GM23338 (cell line): ENCODE measurements around the gene CYLC2. TPM values are rescaled to one million over a fixed set of nuclear protein-coding genes. Genes with fewer than 3 reads are reported as not detected.

Experiments
- ATAC-seq: fragments of 200-7000 bp; cut with Tn5 transposase; 3 replicates; pipeline ENCODE4 v1.9.1; 2020
- DNase-seq: peaks from one replicate; pipeline ENCODE4 v3.0.0-alpha.2; 2015; ENCODE audit warnings: low spot score
- H2AFZ ChIP-seq: fragments of 200-600 bp; sonication (generic); 2 replicates; pipeline ENCODE4 v1.8.0; 2016; ENCODE audit warnings: antibody characterized with exemption, mild to moderate bottlenecking, moderate library complexity
- H3F3A ChIP-seq: fragments of 200-600 bp; sonication (generic); replicated peaks from 2 replicates; pipeline ENCODE4 v1.8.0; 2017; ENCODE audit warnings: antibody characterized with exemption, mixed run types, low read depth
- H3K27ac ChIP-seq: fragments of 200-600 bp; sonication (generic); 2 replicates; pipeline ENCODE4 v1.6.1; 2016; ENCODE audit warnings: low read depth
- H3K27me3 ChIP-seq: fragments of 200-600 bp; sonication (generic); 2 replicates; pipeline ENCODE4 v1.8.0; 2016; ENCODE audit warnings: mild to moderate bottlenecking, mixed run types, moderate library complexity; ENCODE audit not compliant: insufficient read depth
- H3K36me3 ChIP-seq: fragments of 200-600 bp; sonication (generic); 2 replicates; pipeline ENCODE4 v1.8.0; 2016; ENCODE audit warnings: mild to moderate bottlenecking; ENCODE audit not compliant: insufficient read depth
- H3K4me1 ChIP-seq: fragments of 200-600 bp; sonication (generic); 2 replicates; pipeline ENCODE4 v1.8.0; 2016; ENCODE audit warnings: mild to moderate bottlenecking, moderate library complexity; ENCODE audit not compliant: insufficient read depth
- H3K4me2 ChIP-seq: fragments of 200-600 bp; sonication (generic); 2 replicates; pipeline ENCODE4 v1.7.1; 2017; ENCODE audit warnings: mixed run types
- H3K4me3 ChIP-seq: fragments of 200-600 bp; sonication (generic); 2 replicates; pipeline ENCODE4 v1.6.1; 2016; ENCODE audit warnings: mixed run types
- H3K79me2 ChIP-seq: fragments of 200-600 bp; sonication (generic); replicated peaks from 2 replicates; pipeline ENCODE4 v1.8.0; 2017; ENCODE audit warnings: mild to moderate bottlenecking; ENCODE audit not compliant: insufficient read depth
- H3K9me2 ChIP-seq: fragments of 200-600 bp; sonication (generic); 2 replicates; pipeline ENCODE4 v1.8.0; 2017; ENCODE audit not compliant: insufficient read depth
- H4K20me1 ChIP-seq: fragments of 200-600 bp; sonication (generic); replicated peaks from 2 replicates; pipeline ENCODE4 v1.8.0; 2017; ENCODE audit warnings: mild to moderate bottlenecking; ENCODE audit not compliant: insufficient read depth
- H3K27ac Mint-ChIP-seq: 2 replicates; pipeline ENCODE4 v1.8.0; 2020; ENCODE audit warnings: inconsistent platforms, mild to moderate bottlenecking, moderate library complexity, mixed read lengths
- H3K27me3 Mint-ChIP-seq: 3 replicates; pipeline ENCODE4 v1.8.0; 2022; ENCODE audit warnings: low read depth, mild to moderate bottlenecking, moderate library complexity, mixed read lengths, inconsistent platforms; ENCODE audit not compliant: insufficient read depth, poor library complexity
- H3K36me3 Mint-ChIP-seq: 3 replicates; pipeline ENCODE4 v1.8.0; 2021; ENCODE audit warnings: low read depth, mild to moderate bottlenecking, inconsistent platforms, moderate library complexity, mixed read lengths
- H3K4me1 Mint-ChIP-seq: 3 replicates; pipeline ENCODE4 v1.8.0; 2020; ENCODE audit warnings: mild to moderate bottlenecking, inconsistent platforms, mixed read lengths
- H3K4me3 Mint-ChIP-seq: 3 replicates; pipeline ENCODE4 v1.8.0; 2021; ENCODE audit warnings: moderate library complexity, mild to moderate bottlenecking, inconsistent platforms, mixed read lengths
- H3K9me3 Mint-ChIP-seq: 3 replicates; pipeline ENCODE4 v1.8.0; 2020; ENCODE audit warnings: moderate library complexity, mild to moderate bottlenecking, inconsistent platforms, mixed read lengths
- CREB1 ChIP-seq: fragments of 250-450 bp; sonication (Bioruptor Pico); IDR thresholded peaks from 2 replicates; pipeline ENCODE4 v1.5.0; 2020; ENCODE audit warnings: low read depth, mild to moderate bottlenecking, moderate library complexity
- CTCF ChIP-seq, 2 experiments: fragments of 200-600 bp in 1 of 2; sonication (generic) in 1 of 2; conservative IDR thresholded peaks; 2 replicates each; pipeline versions ENCODE4 v1.5.1 to v1.6.1; 2016 to 2017; ENCODE audit warnings: antibody characterized with exemption in 2 of 2, low read depth in 2 of 2, mild to moderate bottlenecking in 2 of 2, moderate library complexity in 1 of 2
- EZH2phosphoT487 ChIP-seq: fragments of 200-600 bp; sonication (generic); IDR thresholded peaks from one replicate; pipeline ENCODE4 v1.8.1; 2018; ENCODE audit warnings: antibody characterized with exemption; ENCODE audit not compliant: unreplicated experiment
- NANOG ChIP-seq: IDR thresholded peaks from 2 replicates; pipeline ENCODE4 v1.6.1; 2016; ENCODE audit warnings: antibody characterized with exemption, borderline replicate concordance
- POLR2AphosphoS5 ChIP-seq: IDR thresholded peaks from 2 replicates; pipeline ENCODE4 v1.6.1; 2016; ENCODE audit warnings: antibody characterized with exemption, low read depth
- STAT1 ChIP-seq: IDR thresholded peaks from one replicate; pipeline ENCODE4 v1.6.1; 2016; ENCODE audit warnings: antibody characterized with exemption; ENCODE audit not compliant: unreplicated experiment
- ZNF114 ChIP-seq: fragments of 250-450 bp; sonication (Bioruptor Pico); IDR thresholded peaks from 2 replicates; pipeline ENCODE4 v1.5.0; 2020; ENCODE audit warnings: mild to moderate bottlenecking, moderate library complexity
- ZNF331 ChIP-seq: fragments of 250-450 bp; sonication (Bioruptor Pico); IDR thresholded peaks from 2 replicates; pipeline ENCODE4 v1.5.0; 2020; ENCODE audit warnings: low read depth, mild to moderate bottlenecking, moderate library complexity
- polyA plus RNA-seq: library from polyadenylated mRNA; unstranded; fragments of >200 nt; fragmentation: Nextera tagmentation; extraction: Ambion mirVana; gene quantifications from 2 replicates; pipeline ENCODE4 v1.2.1, GENCODE V29; 2016
- total RNA-seq: library from RNA; depleted of rRNA; stranded (reverse); fragments of >200 nt; shearing (Covaris generic); gene quantifications from 2 replicates; pipeline ENCODE4 v1.2.3, GENCODE V29; 2014
- TF ChIP-seq, protein P1 (sequence below): fragments of 250-450 bp; sonication (Bioruptor Pico); IDR thresholded peaks from 2 replicates; pipeline ENCODE4 v1.5.0; 2020; ENCODE audit warnings: mild to moderate bottlenecking, moderate library complexity

CYLC2 gene
- total and polyA plus RNA-seq, 2 experiments from 2014 or later, result not detected

- TF ChIP-seq, protein P1, sequence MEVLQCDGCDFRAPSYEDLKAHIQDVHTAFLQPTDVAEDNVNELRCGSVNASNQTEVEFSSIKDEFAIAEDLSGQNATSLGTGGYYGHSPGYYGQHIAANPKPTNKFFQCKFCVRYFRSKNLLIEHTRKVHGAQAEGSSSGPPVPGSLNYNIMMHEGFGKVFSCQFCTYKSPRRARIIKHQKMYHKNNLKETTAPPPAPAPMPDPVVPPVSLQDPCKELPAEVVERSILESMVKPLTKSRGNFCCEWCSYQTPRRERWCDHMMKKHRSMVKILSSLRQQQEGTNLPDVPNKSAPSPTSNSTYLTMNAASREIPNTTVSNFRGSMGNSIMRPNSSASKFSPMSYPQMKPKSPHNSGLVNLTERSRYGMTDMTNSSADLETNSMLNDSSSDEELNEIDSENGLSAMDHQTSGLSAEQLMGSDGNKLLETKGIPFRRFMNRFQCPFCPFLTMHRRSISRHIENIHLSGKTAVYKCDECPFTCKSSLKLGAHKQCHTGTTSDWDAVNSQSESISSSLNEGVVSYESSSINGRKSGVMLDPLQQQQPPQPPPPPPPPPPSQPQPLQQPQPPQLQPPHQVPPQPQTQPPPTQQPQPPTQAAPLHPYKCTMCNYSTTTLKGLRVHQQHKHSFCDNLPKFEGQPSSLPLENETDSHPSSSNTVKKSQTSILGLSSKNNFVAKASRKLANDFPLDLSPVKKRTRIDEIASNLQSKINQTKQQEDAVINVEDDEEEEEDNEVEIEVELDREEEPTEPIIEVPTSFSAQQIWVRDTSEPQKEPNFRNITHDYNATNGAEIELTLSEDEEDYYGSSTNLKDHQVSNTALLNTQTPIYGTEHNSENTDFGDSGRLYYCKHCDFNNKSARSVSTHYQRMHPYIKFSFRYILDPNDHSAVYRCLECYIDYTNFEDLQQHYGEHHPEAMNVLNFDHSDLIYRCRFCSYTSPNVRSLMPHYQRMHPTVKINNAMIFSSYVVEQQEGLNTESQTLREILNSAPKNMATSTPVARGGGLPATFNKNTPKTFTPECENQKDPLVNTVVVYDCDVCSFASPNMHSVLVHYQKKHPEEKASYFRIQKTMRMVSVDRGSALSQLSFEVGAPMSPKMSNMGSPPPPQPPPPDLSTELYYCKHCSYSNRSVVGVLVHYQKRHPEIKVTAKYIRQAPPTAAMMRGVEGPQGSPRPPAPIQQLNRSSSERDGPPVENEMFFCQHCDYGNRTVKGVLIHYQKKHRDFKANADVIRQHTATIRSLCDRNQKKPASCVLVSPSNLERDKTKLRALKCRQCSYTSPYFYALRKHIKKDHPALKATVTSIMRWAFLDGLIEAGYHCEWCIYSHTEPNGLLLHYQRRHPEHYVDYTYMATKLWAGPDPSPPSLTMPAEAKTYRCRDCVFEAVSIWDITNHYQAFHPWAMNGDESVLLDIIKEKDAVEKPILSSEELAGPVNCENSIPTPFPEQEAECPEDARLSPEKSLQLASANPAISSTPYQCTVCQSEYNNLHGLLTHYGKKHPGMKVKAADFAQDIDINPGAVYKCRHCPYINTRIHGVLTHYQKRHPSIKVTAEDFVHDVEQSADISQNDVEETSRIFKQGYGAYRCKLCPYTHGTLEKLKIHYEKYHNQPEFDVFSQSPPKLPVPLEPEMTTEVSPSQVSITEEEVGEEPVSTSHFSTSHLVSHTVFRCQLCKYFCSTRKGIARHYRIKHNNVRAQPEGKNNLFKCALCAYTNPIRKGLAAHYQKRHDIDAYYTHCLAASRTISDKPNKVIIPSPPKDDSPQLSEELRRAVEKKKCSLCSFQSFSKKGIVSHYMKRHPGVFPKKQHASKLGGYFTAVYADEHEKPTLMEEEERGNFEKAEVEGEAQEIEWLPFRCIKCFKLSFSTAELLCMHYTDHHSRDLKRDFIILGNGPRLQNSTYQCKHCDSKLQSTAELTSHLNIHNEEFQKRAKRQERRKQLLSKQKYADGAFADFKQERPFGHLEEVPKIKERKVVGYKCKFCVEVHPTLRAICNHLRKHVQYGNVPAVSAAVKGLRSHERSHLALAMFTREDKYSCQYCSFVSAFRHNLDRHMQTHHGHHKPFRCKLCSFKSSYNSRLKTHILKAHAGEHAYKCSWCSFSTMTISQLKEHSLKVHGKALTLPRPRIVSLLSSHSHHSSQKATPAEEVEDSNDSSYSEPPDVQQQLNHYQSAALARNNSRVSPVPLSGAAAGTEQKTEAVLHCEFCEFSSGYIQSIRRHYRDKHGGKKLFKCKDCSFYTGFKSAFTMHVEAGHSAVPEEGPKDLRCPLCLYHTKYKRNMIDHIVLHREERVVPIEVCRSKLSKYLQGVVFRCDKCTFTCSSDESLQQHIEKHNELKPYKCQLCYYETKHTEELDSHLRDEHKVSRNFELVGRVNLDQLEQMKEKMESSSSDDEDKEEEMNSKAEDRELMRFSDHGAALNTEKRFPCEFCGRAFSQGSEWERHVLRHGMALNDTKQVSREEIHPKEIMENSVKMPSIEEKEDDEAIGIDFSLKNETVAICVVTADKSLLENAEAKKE, result no peak
- TF ChIP-seq ZNF331 (CRISPR knock-in tag), result no peak
Observed at GRCh38 chr9:102950346-102950745, 44.8 kb upstream of the CYLC2 start (continued).

DNA sequence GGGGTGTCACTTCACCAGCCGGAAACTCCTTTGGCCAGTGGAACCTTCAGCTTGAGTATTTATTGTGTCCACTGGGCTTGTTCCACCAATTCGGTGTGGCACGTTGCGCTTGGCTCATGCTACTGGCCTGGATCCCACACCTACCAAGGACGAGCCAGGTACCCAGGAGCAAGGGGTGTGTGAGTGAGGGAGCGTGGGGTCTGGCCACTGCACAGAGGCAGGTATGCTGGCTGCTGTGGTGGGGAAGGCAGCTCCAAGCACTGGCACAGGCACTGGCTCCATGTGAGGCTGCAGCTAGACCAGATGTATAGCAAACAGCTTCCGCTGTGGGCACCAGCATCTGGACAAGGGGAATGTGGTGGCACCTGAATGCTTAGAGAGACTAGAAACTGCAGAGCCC, 28.1 kb upstream of the CYLC2 start:
- Mint-ChIP-seq H3K27ac (no peak overlapping the region), H3K9me3 (peaks cover 88% of the 10 kb centered on the region), H3K4me3 (no peak overlapping the region), H3K4me1 (no peaks in the 10 kb centered on the region), H3K36me3 (peaks cover 18% of the 10 kb centered on the region), H3K27me3 (no peaks in the 10 kb centered on the region)
- TF ChIP-seq NANOG (no peak), EZH2phosphoT487 (no peak)
- peaks cover 3% of the 10 kb centered on the region; the same call in 1 of the 2 replicates for H3K36me3 ChIP-seq
- no peaks in the 10 kb centered on the region for H3K27me3 ChIP-seq
- ATAC-seq (no peak), DNase-seq (no peak)
- no peak overlapping the region for H3K27ac ChIP-seq
- no peaks in the 10 kb centered on the region for H3F3A ChIP-seq
- H3K4me3 ChIP-seq, result no peak overlapping the region
- no peak overlapping the region for H2AFZ ChIP-seq
- H3K4me1 ChIP-seq, result no peaks in the 10 kb centered on the region
- no peak overlapping the region for H3K4me2 ChIP-seq
- H3K9me2 ChIP-seq, result no peaks in the 10 kb centered on the region
- no peaks in the 10 kb centered on the region for H3K79me2 ChIP-seq
- H4K20me1 ChIP-seq, result no peaks in the 10 kb centered on the region

GRCh38 chr9:102967979-102968378, 27.2 kb upstream of the CYLC2 start:
- H3K36me3 Mint-ChIP-seq, result peaks cover 16% of the 10 kb centered on the region
- no peak for DNase-seq
- peaks cover 86% of the 10 kb centered on the region for H3K9me3 Mint-ChIP-seq
- Histone ChIP-seq H4K20me1 (no peaks in the 10 kb centered on the region), H2AFZ (no peak overlapping the region), H3K9me2 (no peaks in the 10 kb centered on the region), H3K79me2 (no peaks in the 10 kb centered on the region), H3K4me2 (no peak overlapping the region), H3K4me1 (no peaks in the 10 kb centered on the region), H3K4me3 (no peak overlapping the region), H3F3A (no peaks in the 10 kb centered on the region), H3K36me3 (peaks cover 3% of the 10 kb centered on the region; the same call in 1 of the 2 replicates), H3K27me3 (no peaks in the 10 kb centered on the region), H3K27ac (no peak overlapping the region)
- no peak for ATAC-seq
- H3K27me3 Mint-ChIP-seq, result no peaks in the 10 kb centered on the region
- H3K4me1 Mint-ChIP-seq, result no peaks in the 10 kb centered on the region
- H3K4me3 Mint-ChIP-seq, result no peak overlapping the region
- H3K27ac Mint-ChIP-seq, result no peak overlapping the region
- TF ChIP-seq ZNF114 (CRISPR knock-in tag) (no peak), POLR2AphosphoS5 (no peak), STAT1 (no peak), NANOG (no peak), CREB1 (no peak), CTCF (conservative IDR thresholded peaks at IDR 0.05; ENCODE audit: low read depth in 2 of 2) (no peak), ZNF331 (CRISPR knock-in tag) (no peak)
